Dedifferentiated amniotic fluid mesenchymal stem cell (primary cell): Measurements from ENCODE around the gene KCTD12.

Experiments
- DNase-seq: peaks from one replicate; pipeline ENCODE4 v3.0.0-alpha.2; 2016; ENCODE audit errors: extremely low spot score

Gene KCTD12

DNA sequence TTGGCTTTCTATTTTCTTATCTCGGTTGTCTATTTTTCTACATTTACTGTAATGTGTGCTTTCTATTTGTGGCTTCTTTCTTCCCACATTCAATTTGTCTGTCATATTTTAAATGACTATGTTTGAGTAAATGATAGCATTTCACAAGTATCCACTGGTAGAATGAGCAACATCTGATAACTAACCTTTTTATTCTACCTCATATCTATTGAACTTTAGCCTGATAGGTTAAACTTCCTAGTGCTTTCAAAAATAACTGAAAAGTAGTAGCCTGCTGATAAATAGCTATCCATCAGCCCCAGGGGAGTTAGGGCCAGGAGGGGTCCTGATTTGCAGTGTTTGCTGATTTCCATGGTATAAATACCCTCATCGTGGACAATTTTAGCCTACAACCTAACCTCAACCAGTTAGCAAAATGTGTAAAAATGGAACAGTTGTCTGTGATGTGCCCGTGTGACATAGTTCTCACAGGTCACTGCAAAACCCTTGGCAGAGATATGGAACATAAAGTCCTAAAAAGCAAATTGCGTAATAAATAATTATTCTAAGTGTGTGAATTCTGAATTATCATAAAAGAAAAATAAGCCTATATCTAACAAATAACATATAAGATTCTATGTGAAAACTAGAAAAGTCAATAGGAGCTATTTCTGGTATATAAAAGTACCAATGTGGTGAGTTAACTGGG, 32.1 kb downstream of the KCTD12 start:
- no peak for DNase-seq

DNA sequence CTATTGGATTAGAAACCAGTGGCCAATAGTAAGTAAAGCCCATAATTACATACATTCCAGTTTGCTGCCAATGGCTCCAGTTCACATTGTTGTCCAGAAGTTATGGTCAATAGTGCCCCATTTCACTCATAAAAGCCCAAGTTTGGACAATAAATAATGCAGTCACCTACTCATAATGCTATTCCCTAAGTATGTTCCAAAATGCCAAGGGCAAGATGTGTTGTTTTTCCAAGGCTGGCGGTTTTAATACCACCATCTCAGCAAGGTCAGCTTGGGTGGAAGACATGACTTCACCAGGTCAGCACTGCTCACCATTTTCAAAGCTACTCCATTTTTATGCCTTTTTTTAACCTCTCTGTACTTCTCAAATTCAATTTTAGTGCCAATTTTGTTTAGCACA, 32.7 kb downstream of the KCTD12 start:
- no peak for DNase-seq

DNA sequence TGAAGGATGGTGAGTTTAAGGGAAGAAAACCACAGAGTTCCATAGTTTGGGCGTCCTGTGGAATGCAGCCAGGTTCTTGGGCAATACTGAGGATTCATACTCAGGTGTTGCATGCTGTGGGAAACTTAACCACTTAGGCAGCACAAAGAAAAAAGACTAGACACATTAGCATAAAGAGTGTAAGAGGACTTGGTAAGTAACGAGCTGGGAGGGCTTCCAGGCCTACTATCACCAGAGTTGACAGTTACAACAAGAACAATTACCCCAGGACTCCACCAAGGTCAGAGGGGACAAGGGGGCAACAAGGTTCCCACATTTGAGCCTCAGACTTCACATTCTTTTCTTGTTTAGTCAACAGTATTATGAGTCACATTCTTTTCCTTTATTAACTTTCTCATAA, 33.2 kb downstream of the KCTD12 start:
- no peak for DNase-seq

DNA sequence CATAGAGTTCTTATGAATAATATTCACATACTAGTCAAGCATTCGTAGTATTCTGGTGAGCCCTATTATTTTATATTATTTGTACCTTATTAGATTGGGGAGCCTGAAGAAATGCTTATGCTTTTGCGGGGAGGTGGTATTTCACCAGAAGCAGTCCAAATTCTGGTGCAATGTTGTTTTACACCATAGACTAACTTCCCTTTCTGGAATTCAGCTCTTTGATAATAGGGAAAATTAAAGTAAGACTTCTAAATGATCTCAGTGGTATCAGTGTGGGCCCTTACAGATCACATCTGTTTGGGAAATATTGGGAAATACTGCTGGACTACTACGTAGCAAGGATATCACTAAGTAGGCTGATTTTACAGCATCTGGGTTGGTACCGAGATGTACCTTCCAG, 34.2 kb downstream of the KCTD12 start:
- DNase-seq = no peak

DNA sequence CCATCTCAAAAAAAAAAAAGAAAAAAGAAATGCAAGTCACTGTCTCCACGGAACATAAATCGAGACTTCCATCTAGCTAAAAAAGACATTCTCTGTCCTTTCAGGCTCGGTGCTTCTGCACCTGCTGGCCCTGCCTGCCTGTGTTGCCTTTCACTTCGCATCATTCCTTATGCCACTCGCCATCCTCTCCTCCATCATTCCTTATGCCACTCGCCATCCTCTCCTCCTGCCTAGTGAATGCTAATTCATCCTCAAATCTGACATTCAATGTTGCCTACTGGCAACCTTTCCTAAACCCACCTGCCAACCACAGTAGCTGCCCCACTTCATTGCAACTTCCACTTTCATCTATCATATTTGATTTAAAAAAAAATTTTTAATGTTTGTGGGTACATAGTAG, 36.7 kb downstream of the KCTD12 start:
- no peak for DNase-seq

DNA sequence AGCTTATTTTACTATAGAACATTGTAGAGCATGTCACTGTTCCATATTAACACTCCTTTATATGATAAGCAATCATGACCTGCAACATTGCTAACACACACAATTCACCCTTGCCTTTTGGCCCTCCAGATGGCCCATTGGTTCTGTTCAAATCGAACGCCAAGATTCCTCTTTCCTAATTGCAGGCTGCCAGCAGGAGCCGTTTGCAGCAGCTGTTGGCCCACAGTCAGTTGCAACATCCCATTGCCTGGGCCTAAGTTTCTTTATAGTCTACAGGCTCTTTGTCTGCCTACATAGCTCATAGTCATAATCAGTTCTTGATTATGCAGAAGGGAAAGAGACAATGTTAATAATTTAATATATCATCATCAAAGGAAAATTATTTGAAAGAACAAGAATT, 37.6 kb downstream of the KCTD12 start:
- DNase-seq = no peak

DNA sequence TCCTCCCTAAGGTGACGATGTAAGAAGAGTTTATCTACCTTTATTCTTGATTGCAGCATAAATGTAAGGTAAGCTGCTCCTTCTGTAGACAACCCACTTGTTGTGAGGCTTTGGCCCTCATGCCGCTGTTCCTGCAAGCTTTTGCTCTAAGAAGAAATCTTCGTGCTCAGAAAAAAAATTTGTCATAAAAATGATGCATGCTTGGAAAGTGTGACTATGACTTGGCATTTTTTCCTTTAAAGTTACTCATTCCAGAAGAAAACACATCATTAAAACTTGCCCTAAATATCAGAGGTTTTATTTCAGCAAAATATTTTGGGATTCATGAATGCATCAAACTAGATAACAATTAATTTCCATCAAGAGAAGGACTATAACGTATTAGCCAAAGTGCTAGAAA, 39.8 kb downstream of the KCTD12 start:
- DNase-seq = peak; percentile 28

DNA sequence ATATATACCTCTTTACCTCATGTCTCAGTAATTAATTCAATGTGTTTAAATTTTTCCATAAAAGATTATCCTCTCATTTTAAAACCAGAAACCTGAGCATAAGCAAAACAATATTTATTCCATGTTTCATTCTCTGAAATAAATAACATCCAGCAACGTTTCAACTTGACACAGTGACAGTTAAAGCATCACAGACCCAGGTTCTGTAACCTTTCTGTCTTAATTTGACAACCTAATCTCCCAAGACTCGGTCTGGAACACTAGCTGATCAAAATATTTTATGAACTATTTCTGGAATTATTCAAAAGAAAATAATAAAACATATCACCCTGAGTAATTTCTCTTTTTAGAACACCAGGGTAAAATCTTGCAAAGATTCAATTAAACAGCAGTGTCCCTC, 40.3 kb downstream of the KCTD12 start:
- DNase-seq = no peak

DNA sequence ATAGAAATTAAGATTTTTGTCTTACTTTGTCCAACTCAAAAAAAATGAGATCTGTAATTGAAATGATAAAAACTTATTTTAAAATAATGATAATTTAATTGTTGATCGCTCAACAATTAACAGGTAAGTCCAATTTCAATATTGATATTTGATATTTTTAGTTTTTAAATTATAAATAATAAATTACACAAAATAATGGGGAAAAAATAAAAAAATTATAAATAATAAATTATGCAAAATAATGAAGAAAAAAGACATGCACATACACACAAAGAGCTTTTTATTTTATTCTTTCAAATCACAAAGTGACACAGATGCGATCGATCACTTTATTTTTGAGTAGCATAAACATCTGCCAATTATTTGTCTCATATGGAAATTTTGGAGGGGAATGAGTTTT, 40.8 kb downstream of the KCTD12 start:
- DNase-seq = no peak

DNA sequence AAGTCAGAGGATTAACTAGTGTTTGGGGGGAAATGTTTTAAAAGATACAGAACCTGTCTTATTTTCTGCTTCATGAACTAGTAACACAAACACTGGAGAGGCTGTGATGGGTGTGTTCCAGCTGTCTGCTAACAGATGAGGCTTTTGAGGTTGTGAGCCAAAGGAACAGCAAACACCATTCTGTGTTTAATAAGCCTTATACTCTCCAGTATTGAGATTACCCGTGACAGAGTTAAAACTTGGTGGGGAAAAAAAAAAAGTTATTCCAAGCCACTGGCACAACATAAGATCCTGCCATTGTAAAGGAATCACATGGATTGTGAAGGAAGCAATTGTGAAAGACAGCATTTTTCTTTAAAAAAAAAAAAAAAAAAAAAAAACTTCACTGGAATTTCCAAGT, 48.4 kb downstream of the KCTD12 start:
- DNase-seq = no peak

DNA sequence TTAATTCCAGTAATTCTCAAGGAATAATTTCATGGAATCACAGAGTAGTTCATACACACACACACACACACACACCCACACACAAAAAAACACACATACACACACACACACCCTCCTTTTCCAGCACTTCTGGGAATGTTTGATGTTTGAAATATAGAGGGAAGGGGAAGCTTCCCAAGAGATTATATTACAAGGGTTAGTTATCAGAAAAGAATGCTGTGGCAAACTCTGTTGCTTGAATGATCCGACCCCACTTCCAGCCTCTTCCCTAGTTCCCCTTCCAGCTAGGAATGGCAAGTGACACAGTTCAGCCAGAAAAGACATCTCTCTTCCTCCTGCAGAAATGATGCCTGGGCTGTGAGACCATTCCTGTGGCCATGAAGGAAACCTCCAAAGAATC, 49.9 kb downstream of the KCTD12 start:
- peak; percentile 22 for DNase-seq

DNA sequence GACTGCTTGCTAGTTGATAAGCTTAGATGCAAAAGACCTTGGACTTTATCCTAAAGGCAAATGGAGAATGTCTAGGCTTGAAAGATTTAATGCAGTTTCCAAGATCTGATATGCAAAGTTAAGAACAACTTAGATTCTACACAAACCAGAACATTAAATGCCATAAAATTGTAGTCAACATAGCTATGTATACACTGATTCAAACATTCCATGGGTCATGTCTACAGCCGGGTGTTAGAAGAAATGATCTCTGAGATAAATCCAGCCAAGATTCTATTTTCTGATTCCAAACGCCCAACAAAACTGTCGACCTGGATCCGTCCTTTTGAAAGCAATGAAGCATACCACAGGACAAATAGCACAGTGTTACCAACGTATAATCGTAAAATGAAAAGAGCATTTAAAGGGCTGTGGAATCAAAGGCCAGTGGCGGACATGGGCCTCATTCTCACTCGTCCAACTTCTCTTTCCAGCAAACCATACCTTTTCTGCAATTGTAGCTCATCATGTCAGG, 52.7 kb downstream of the KCTD12 start:
- no peak for DNase-seq

DNA sequence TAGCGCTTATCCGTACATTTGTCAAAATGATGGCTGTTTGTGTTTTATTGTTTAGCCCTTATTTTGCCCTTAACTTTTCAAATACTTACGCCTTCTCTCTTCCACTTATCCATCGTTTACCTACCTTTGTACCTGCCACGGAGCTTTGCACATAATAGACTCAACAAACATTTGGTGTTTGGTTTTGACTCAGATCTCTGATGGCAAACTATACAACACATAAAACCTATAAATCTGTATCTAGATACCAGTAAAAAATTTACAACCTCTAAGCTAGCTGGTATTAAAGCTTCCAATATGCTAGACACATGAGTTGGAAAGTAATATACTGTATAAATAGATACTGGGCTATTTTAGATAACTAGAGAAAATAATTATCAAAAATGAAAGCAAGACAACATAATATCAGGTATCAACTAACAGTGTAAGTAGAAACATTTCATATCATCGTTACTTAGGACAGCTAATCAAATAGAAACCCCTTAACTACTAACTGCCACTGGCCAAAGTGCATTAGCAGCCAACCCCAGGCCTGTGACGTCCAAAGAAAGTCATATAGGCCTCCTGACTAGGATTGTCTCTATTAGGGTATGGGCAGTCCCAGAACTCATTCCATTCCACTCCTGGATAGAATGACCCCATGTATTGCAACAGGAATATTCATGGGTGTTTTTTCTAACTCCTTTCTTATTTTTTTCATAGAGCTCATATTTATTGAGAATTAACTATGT, 53.8 kb downstream of the KCTD12 start:
- no peak for DNase-seq

DNA sequence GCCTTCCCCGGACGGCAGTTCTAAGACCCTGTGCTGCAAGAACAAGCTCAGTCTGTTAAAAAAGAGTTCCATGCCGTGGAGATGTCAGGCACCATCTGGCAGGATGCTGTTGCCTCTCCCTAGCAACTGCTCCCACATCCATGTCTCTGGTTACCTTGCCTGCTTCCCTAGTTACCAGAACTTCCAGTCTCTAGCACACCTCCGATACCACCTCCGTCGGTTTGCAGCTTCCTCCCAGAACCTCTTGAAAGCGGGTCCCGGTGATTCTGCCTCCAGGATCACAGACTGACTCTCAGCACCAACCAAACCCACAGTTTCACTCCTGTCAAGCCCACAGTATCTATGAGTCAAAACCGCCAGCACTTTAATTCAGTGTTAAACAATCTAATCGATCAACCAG, 55.4 kb downstream of the KCTD12 start:
- no peak for DNase-seq
